Measurements from ENCODE around the gene MORN1. TPM values are rescaled to one million over a fixed set of nuclear protein-coding genes. Genes with fewer than 3 reads are reported as not detected.
A peak's percentile ranks its signal among the peaks of the same experiment; 100 is the strongest.

The MORN1 gene
- total RNA-seq, 4 donors from 2014 or later, result 3.0 to 34.0 (median 12.5) TPM

DNA sequence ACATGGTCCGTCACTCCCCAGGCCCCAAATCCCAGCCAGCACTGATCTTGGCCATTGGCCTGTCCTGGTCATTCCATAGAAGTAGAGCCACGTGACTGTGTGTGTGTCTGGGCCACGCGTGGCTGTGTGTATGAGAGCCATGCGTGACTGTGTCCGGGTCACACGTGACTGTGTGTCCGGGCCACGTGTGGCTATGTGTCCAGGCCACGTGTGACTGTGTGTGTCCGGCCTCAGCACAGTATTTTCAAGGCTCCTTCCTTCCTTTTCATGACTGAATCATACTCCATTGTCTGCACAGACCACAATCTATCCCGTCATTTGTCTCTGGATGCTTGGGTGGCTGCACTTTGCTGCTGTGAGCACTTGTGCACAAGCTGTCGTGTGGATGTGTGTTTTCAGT, 95.8 kb downstream of the MORN1 start:
- Histone ChIP-seq H3K27me3 (no peaks in the 10 kb centered on the region), H3K36me3 (no peaks in the 10 kb centered on the region), H3K4me3 (no peak overlapping the region), H3K4me1 (peaks cover 41 to 64% (median 53%) of the 10 kb centered on the region in 4 donors), H3K27ac (no peak overlapping the region), H3K9me3 (no peaks in the 10 kb centered on the region)
- TF ChIP-seq POLR2AphosphoS5 (IDR thresholded peaks at IDR 0.05) (no peak), POLR2A (IDR thresholded peaks at IDR 0.05) (no peak), EP300 (IDR thresholded peaks at IDR 0.05; ENCODE audit: low read depth) (no peak)
- TF ChIP-seq, protein P1, sequence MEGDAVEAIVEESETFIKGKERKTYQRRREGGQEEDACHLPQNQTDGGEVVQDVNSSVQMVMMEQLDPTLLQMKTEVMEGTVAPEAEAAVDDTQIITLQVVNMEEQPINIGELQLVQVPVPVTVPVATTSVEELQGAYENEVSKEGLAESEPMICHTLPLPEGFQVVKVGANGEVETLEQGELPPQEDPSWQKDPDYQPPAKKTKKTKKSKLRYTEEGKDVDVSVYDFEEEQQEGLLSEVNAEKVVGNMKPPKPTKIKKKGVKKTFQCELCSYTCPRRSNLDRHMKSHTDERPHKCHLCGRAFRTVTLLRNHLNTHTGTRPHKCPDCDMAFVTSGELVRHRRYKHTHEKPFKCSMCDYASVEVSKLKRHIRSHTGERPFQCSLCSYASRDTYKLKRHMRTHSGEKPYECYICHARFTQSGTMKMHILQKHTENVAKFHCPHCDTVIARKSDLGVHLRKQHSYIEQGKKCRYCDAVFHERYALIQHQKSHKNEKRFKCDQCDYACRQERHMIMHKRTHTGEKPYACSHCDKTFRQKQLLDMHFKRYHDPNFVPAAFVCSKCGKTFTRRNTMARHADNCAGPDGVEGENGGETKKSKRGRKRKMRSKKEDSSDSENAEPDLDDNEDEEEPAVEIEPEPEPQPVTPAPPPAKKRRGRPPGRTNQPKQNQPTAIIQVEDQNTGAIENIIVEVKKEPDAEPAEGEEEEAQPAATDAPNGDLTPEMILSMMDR (IDR thresholded peaks at IDR 0.05), result no peak
- no peak for DNase-seq
- intact Hi-C loops (cut with DNase I; ENCODE audit: low total_unique reads), result no loop called here
- 86 to 91% methylated on average over 2 to 13 of the region's 13 CpGs for WGBS, 2 donors (ENCODE audit: low coverage in 1 of 2)
- in situ Hi-C loops (cut with MboI; ENCODE audit: low pct_ligation_motif_present in 1 of 4, low pct_unique_long_range_greater_than_20kb in 1 of 4, low sequenced_read_pairs in 3 of 4), result no loop called here

DNA sequence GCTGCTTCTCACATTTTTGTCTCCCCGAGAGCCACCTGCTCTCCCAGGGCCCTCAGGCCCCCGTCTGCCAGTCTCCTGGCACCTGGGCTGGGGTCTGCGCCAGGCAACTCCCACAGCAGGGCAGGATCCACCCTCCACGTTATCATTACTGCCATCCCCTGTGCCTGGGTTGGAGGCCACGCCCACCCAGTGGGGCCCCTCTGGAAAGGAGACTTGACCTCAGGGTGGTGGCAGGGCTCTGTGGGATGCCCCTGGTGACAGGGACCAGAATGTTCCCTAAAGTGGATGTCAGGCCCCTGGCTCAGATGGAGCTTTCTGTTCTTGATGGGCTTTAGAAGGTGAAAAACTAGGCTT, 96.7 kb downstream of the MORN1 start:
- in situ Hi-C loops (cut with MboI; ENCODE audit: low pct_ligation_motif_present in 1 of 4, low pct_unique_long_range_greater_than_20kb in 1 of 4, low sequenced_read_pairs in 3 of 4) (no loop called here), intact Hi-C loops (cut with DNase I; ENCODE audit: low total_unique reads) (no loop called here)
- Histone ChIP-seq H3K4me1 (peaks cover 41 to 64% (median 53%) of the 10 kb centered on the region in 4 donors), H3K9me3 (no peaks in the 10 kb centered on the region), H3K36me3 (no peaks in the 10 kb centered on the region), H3K27ac (peak overlapping the region in 3 of 4 donors; percentile 17 to 32 (median 32)), H3K4me3 (no peak overlapping the region), H3K27me3 (no peaks in the 10 kb centered on the region)
- DNase-seq, result no peak
- 83% methylated on average over 5 of the region's 5 CpGs; no CpG with 5 or more reads in 1 of the 2 donors for whole genome bisulfite sequencing, 2 donors (ENCODE audit: low coverage in 1 of 2)
- TF ChIP-seq, protein P1 (IDR thresholded peaks at IDR 0.05), result no peak
- no peak for TF ChIP-seq EP300 (IDR thresholded peaks at IDR 0.05; ENCODE audit: low read depth)
- TF ChIP-seq POLR2AphosphoS5 (IDR thresholded peaks at IDR 0.05), result no peak
- TF ChIP-seq POLR2A (IDR thresholded peaks at IDR 0.05), result no peak

- Histone ChIP-seq H3K4me1 (peaks cover 39 to 64% (median 53%) of the 10 kb centered on the region in 4 donors), H3K9me3 (no peaks in the 10 kb centered on the region), H3K27me3 (no peaks in the 10 kb centered on the region), H3K36me3 (no peaks in the 10 kb centered on the region), H3K4me3 (no peak overlapping the region), H3K27ac (peak overlapping the region; percentile 17 to 32 (median 28))
- no peak for TF ChIP-seq EP300 (IDR thresholded peaks at IDR 0.05; ENCODE audit: low read depth)
- TF ChIP-seq, protein P1 (IDR thresholded peaks at IDR 0.05), result no peak
- no peak for TF ChIP-seq POLR2AphosphoS5 (IDR thresholded peaks at IDR 0.05)
- no peak for TF ChIP-seq POLR2A (IDR thresholded peaks at IDR 0.05)
- intact Hi-C loops (cut with DNase I; ENCODE audit: low total_unique reads), result no loop called here
- DNase-seq, result no peak
- 80% methylated on average over 12 of the region's 23 CpGs; no CpG with 5 or more reads in 1 of the 2 donors for WGBS, 2 donors (ENCODE audit: low coverage in 1 of 2)
- in situ Hi-C loops (cut with MboI; ENCODE audit: low pct_ligation_motif_present in 1 of 4, low pct_unique_long_range_greater_than_20kb in 1 of 4, low sequenced_read_pairs in 3 of 4), result no loop called here
Measured at GRCh38 chr1:2294033-2294724, 97.2 kb downstream of the MORN1 start.

- Histone ChIP-seq H3K36me3 (no peaks in the 10 kb centered on the region), H3K27ac (peak overlapping the region in 3 of 4 donors; percentile 78 to 89 (median 82)), H3K27me3 (no peaks in the 10 kb centered on the region), H3K9me3 (no peaks in the 10 kb centered on the region), H3K4me1 (peaks cover 33 to 66% (median 51%) of the 10 kb centered on the region in 4 donors), H3K4me3 (no peak overlapping the region)
- no peak for DNase-seq
- TF ChIP-seq EP300 (IDR thresholded peaks at IDR 0.05; ENCODE audit: low read depth) (no peak), POLR2A (IDR thresholded peaks at IDR 0.05) (no peak), POLR2AphosphoS5 (IDR thresholded peaks at IDR 0.05) (no peak)
- TF ChIP-seq, protein P1 (IDR thresholded peaks at IDR 0.05), result no peak
- 86 to 94% methylated on average over 10 to 28 of the region's 30 CpGs for WGBS, 2 donors (ENCODE audit: low coverage in 1 of 2)
- in situ Hi-C loops (cut with MboI; ENCODE audit: low pct_ligation_motif_present in 1 of 4, low pct_unique_long_range_greater_than_20kb in 1 of 4, low sequenced_read_pairs in 3 of 4), result no loop called here
- intact Hi-C loops (cut with DNase I; ENCODE audit: low total_unique reads), result no loop called here
Measured at GRCh38 chr1:2292725-2293450, 98.5 kb downstream of the MORN1 start.
